ENCODE results near the gene SUMF1.

Gene SUMF1

GRCh38 chr3:4322635-4323034 is 144.4 kb downstream of the SUMF1 start:
- Histone ChIP-seq H3K9me3 (ENCODE audit: low read depth, low read length) (no peaks in the 10 kb centered on the region), H3K27ac (no peak overlapping the region), H3K36me3 (ENCODE audit: insufficient read depth, low read length) (no peaks in the 10 kb centered on the region), H3K4me3 (no peak overlapping the region), H3K9ac (ENCODE audit: insufficient read length) (no peak overlapping the region)
- peak; percentile 24 for DNase-seq (ENCODE audit: low read depth, low spot score)
- TF ChIP-seq EZH2 (IDR thresholded peaks at IDR 0.05), result no peak
- no peak for TF ChIP-seq POLR2AphosphoS5 (IDR thresholded peaks at IDR 0.05; ENCODE audit: borderline replicate concordance, low read depth, low read length)
- TF ChIP-seq FOXP2 (optimal IDR thresholded peaks at IDR 0.05; ENCODE audit: control extremely low read depth, extremely low read length, insufficient read depth), result no peak

GRCh38 chr3:4321732-4322131 is 145.3 kb downstream of the SUMF1 start:
- no peak overlapping the region for H3K27ac ChIP-seq
- TF ChIP-seq FOXP2 (optimal IDR thresholded peaks at IDR 0.05; ENCODE audit: control extremely low read depth, extremely low read length, insufficient read depth) (no peak), EZH2 (IDR thresholded peaks at IDR 0.05) (no peak), POLR2AphosphoS5 (IDR thresholded peaks at IDR 0.05; ENCODE audit: borderline replicate concordance, low read depth, low read length) (no peak)
- H3K4me3 ChIP-seq, result no peak overlapping the region
- no peak for DNase-seq (ENCODE audit: low read depth, low spot score)
- H3K36me3 ChIP-seq (ENCODE audit: insufficient read depth, low read length), result peaks cover 3% of the 10 kb centered on the region; the same call in 1 of the 2 replicates
- H3K9ac ChIP-seq (ENCODE audit: insufficient read length), result no peak overlapping the region
- no peaks in the 10 kb centered on the region for H3K9me3 ChIP-seq (ENCODE audit: low read depth, low read length)

- TF ChIP-seq EZH2 (IDR thresholded peaks at IDR 0.05), result no peak
- TF ChIP-seq POLR2AphosphoS5 (IDR thresholded peaks at IDR 0.05; ENCODE audit: borderline replicate concordance, low read depth, low read length), result no peak; the same call in 1 of the 2 replicates
- no peak for TF ChIP-seq FOXP2 (optimal IDR thresholded peaks at IDR 0.05; ENCODE audit: control extremely low read depth, extremely low read length, insufficient read depth)
- Histone ChIP-seq H3K4me3 (0 out of 2 replicates have a peak overlapping the region, but pooled peaks have one; percentile 15), H3K9me3 (ENCODE audit: low read depth, low read length) (no peaks in the 10 kb centered on the region), H3K9ac (ENCODE audit: insufficient read length) (no peak overlapping the region), H3K27ac (peak overlapping the region; percentile 42; the same call in 1 of the 2 replicates), H3K36me3 (ENCODE audit: insufficient read depth, low read length) (peaks cover 7% of the 10 kb centered on the region; the same call in 1 of the 2 replicates)
- DNase-seq (ENCODE audit: low read depth, low spot score), result peak; percentile 12
These were observed 146.8 kb downstream of the SUMF1 start for GRCh38 chr3:4320096-4320911.

- no peak overlapping the region for H3K4me3 ChIP-seq
- no peak overlapping the region for H3K9ac ChIP-seq (ENCODE audit: insufficient read length)
- peaks cover 15% of the 10 kb centered on the region; the same call in 1 of the 2 replicates for H3K36me3 ChIP-seq (ENCODE audit: insufficient read depth, low read length)
- H3K27ac ChIP-seq, result no peak overlapping the region
- H3K9me3 ChIP-seq (ENCODE audit: low read depth, low read length), result no peaks in the 10 kb centered on the region
- TF ChIP-seq EZH2 (IDR thresholded peaks at IDR 0.05) (no peak), FOXP2 (optimal IDR thresholded peaks at IDR 0.05; ENCODE audit: control extremely low read depth, extremely low read length, insufficient read depth) (no peak), POLR2AphosphoS5 (IDR thresholded peaks at IDR 0.05; ENCODE audit: borderline replicate concordance, low read depth, low read length) (no peak)
- no peak for DNase-seq (ENCODE audit: low read depth, low spot score)
These were observed 152.4 kb downstream of the SUMF1 start for GRCh38 chr3:4314688-4315087.

- no peak overlapping the region for H3K9ac ChIP-seq (ENCODE audit: insufficient read length)
- peaks cover 15% of the 10 kb centered on the region; the same call in 1 of the 2 replicates for H3K36me3 ChIP-seq (ENCODE audit: insufficient read depth, low read length)
- H3K9me3 ChIP-seq (ENCODE audit: low read depth, low read length), result no peaks in the 10 kb centered on the region
- no peak overlapping the region for H3K4me3 ChIP-seq
- TF ChIP-seq POLR2AphosphoS5 (IDR thresholded peaks at IDR 0.05; ENCODE audit: borderline replicate concordance, low read depth, low read length) (no peak), EZH2 (IDR thresholded peaks at IDR 0.05) (no peak), FOXP2 (optimal IDR thresholded peaks at IDR 0.05; ENCODE audit: control extremely low read depth, extremely low read length, insufficient read depth) (no peak)
- no peak overlapping the region for H3K27ac ChIP-seq
- DNase-seq (ENCODE audit: low read depth, low spot score), result no peak
These were observed 153.3 kb downstream of the SUMF1 start for GRCh38 chr3:4313606-4314293.

- DNase-seq (ENCODE audit: low read depth, low spot score), result no peak
- H3K9ac ChIP-seq (ENCODE audit: insufficient read length), result no peak overlapping the region
- no peaks in the 10 kb centered on the region for H3K9me3 ChIP-seq (ENCODE audit: low read depth, low read length)
- H3K27ac ChIP-seq, result no peak overlapping the region
- H3K36me3 ChIP-seq (ENCODE audit: insufficient read depth, low read length), result peaks cover 10% of the 10 kb centered on the region; the same call in 1 of the 2 replicates
- TF ChIP-seq EZH2 (IDR thresholded peaks at IDR 0.05), result no peak
- TF ChIP-seq POLR2AphosphoS5 (IDR thresholded peaks at IDR 0.05; ENCODE audit: borderline replicate concordance, low read depth, low read length), result no peak
- no peak for TF ChIP-seq FOXP2 (optimal IDR thresholded peaks at IDR 0.05; ENCODE audit: control extremely low read depth, extremely low read length, insufficient read depth)
- no peak overlapping the region for H3K4me3 ChIP-seq
These were observed 155.6 kb downstream of the SUMF1 start for GRCh38 chr3:4311496-4311895.
